SHP77 (cell line): ENCODE measurements around the gene PET100.

Experiments
- DNase-seq, 2 experiments: peaks; one replicate each; lab custom pipeline; 2025; lab: John Stamatoyannopoulos, UW

Gene PET100

DNA sequence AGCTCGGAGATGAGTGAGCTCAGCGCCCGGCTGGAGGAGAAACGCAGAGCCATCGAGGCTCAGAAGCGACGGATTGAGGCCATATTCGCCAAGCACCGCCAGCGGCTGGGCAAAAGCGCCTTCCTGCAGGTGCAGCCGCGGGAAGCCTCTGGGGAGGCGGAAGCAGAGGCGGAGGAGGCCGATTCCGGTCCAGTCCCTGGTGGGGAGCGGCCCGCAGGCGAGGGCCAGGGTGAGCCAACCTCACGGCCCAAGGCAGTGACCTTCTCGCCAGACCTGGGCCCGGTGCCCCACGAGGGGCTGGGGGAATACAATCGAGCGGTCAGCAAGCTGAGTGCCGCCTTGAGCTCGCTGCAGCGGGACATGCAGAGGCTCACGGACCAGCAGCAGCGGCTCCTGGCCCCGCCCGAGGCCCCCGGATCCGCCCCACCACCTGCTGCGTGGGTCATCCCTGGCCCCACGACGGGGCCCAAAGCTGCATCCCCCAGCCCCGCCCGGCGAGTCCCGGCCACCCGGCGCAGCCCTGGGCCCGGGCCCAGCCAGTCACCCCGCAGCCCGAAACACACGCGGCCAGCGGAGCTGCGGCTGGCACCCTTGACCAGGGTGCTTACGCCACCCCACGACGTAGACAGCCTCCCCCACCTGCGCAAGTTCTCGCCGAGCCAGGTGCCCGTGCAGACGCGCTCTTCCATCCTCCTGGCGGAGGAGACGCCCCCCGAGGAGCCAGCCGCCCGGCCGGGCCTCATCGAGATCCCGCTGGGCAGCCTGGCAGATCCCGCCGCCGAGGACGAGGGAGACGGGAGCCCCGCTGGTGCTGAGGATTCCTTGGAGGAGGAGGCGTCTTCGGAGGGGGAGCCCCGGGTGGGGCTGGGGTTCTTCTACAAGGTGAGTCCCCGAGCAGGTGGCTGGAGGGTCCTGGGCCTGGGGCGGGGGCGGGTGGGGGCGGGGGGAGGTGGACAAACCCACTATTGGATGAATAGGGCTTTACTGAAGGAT lies 17.0 kb upstream of the PET100 start:
- no peak for DNase-seq

DNA sequence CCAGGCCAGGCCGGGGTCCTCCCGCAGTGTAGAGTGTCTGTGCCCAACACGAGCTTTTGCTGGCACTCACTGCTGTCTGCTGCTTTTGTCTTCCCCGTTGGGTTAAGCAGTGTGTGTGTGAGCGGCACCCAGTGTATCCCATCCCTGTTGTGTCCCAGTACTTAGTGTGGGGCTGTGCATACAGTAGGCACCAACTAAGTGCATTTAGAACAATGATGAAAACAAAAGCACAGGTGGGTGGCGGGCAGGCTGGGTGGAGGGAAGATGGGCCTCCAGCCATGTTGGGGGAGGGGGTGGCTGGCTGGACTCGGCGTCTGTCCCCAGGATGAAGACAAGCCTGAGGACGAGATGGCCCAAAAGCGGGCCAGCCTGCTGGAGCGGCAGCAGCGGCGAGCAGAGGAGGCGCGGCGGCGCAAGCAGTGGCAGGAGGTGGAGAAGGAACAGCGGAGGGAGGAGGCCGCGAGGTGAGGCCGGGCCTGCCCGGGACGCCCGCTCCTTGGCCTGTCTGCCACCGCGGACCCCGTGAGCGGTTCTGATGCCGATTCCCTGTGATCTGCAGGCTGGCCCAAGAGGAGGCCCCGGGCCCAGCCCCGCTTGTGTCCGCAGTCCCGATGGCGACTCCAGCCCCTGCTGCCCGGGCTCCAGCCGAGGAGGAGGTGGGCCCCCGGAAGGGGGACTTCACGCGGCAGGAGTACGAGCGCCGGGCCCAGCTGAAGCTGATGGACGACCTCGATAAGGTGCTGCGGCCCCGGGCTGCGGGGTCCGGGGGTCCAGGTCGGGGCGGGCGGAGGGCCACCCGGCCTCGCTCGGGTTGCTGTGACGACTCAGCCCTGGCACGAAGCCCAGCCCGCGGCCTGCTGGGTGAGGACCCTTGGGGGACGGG lies 14.5 kb upstream of the PET100 start:
- no peak for DNase-seq

- DNase-seq = no peak
Measured at GRCh38 chr19:7617172-7617571, 12.4 kb upstream of the PET100 start.

- DNase-seq = no peak
Measured at GRCh38 chr19:7617735-7618134, 11.9 kb upstream of the PET100 start.

DNA sequence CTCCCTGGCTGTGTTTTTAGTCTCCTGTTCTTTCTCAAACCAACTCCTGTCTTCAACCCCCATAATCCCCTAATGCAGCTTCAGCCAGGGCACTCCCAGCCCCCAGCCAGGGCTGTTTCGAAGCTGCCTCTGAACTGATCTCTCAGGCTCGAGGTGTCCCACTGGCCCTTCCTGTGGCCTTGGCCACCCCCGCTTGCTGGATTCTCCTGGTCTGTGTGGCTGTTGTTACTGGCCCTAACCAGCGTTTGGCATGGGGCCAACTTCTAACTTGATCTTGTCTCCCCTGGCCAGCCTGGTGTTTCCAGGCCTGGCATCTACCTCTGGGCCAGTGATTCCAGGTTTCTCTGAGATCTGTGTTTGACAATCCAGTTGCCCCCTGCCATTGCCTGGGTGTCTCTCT lies 11.2 kb upstream of the PET100 start:
- no peak for DNase-seq

GRCh38 chr19:7618771-7619510 lies 10.7 kb upstream of the PET100 start:
- no peak for DNase-seq

DNA sequence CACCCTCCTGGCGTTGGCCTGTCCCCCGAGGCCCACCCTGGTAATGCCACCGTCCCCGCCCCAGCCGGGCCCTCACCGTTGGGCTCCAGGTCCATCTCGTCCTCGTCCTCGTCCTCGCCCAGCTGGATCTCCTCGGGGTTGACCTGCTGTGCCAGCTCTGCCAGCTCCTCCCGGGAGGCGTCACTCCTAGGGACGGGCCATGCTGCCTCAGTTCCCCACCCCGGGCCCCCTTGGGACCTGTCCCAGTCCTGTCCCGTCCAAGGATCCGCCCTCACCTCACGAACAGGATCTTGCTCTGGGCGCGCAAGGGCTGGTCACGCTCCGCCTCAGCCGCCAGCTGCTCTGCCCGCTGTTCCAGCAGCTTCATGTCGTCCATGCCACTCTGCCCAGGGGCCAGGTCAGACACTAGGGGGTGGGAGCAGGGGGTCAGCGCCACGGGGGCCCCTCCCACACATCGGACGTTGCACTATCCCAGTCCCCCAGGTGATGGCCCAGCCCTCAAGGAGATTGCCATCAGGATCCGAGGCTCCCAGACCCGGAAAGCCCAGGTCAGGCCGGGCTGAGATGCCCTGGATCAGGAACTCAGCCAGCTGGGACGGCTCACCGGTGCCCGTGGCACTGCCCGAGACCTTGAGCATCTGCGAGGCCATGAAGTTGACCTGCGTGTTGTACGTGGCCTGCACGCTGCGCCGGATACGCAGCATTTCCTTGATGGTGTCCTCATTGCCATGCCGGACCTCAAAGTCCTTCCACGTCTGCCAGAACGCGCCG lies 9.7 kb upstream of the PET100 start:
- DNase-seq = no peak

DNA sequence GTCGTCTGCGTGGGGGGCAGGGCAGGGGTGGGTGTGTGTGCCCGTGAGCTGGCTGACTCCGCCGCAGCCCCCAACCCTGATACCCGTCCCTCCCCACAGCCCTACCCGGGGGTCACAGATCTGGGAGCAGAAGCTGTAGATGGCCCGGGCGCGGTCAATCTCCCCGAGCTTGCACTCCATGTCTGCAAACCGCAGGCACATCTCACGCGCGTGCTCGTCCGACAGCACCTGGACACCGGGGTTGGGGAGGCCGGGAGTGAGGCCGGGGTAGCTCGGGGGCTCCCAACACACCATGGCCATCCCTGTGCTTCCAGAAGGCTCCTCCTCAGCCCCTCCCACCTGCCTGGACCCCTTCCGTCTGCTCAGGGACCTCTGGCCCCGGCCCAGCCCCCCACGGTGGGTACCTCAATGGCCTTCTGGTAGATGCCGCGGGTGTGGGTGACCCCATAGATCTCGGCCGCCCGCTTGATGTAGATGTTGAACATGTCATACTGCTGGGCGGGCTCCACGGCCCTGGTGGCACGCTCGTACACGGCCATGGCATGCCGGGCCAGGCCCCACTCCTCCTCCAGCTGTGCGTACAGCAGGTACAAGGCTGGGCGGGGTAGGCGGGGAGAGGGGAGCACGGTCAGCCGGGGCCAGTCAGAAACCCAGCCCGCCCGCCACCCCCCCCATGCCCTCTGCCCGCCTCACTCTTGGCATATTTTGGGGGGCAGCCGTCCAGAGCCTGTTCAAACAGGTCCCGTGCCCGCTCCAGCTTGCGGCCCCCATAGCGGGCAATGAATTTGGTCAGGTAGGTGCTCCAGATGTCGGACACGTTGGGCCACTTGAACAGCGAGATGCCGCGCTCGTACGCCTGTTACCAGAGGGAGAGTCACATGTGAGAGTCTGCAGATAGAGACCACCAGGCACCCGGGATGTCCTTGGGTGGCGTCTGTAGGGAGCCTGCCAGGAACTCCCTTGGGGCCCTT lies 8.9 kb upstream of the PET100 start:
- no peak for DNase-seq

DNA sequence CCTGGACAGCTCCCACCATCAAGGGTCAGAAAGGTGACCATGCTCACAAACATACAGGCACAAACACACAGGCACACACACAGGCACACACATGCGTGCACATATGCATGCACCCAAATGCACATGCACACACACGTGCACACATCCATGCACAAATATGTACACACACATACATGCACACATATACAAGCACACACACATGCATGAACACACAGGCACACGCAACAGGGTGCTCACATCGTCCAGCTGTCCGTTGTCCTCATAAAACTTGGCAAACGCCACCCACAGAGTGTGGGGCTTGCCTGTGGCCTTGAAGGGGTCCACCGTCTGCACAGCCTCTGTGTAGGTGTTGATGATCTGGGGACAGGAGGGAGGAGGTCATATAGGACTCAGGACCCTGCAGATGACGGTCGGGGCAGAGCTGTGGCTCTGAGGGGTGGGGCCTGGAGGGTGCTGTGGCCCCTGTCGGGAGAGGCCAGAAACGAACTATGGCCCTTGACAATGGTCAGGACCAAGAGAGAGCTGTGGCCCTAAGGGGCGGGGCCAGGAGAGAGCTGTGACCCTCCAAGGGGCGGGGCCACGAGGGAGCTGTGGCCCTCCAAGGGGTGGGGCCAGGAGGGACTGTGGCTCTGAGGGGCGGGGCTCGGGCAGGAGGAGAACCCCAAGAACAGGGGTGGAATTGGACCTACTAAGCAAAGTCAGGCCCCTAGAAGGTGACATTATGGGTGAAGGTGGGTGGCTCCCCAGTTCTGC lies 6.5 kb upstream of the PET100 start:
- no peak for DNase-seq

DNA sequence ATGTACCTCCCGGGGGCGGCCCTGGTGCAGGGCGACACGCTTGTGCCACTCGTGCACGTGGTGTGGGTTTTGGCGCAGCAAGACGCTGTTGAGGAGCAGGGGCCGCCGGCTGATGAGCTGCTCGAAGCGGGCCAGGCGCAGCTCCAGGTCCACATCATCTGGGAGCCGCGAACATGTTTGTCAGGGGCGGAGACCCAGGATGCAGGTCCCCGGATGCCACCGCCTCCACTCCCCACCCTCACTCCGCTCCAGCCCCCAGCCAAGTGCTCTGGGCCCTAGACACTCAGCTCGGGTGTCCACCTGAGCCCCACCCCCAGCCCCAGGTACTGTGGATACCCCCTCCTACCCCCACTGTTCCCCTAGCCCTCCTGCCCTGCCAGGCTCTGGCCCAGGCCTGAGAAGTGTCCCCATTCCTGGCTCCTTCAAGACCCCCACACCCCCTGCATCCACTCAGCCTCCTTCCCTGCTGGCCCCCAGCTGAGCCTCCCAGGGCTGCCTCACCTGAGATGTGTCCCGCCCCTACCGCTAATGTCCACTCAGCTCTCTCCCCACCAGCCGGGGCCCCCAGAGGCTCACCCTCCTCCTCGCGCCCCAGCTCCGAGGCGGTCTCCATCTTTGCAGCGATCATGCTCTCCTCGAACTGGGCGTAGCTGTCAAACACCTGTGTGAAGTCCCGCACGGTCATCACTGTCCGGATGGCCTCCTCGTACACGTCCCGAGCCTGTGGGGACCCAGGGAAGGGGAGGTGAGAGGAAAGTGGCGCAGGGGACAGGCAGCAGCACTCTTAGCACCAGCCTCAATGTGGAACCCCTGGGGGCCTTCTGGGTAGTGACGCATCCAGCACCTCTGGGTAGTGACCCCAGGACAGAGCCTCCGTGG lies 5.6 kb upstream of the PET100 start:
- DNase-seq = no peak

- DNase-seq = no peak
Measured at GRCh38 chr19:7624810-7625209, 4.8 kb upstream of the PET100 start.

GRCh38 chr19:7625763-7626372 lies 3.7 kb upstream of the PET100 start:
- DNase-seq = no peak

GRCh38 chr19:7627166-7627565 lies 2.4 kb upstream of the PET100 start:
- DNase-seq = no peak

DNA sequence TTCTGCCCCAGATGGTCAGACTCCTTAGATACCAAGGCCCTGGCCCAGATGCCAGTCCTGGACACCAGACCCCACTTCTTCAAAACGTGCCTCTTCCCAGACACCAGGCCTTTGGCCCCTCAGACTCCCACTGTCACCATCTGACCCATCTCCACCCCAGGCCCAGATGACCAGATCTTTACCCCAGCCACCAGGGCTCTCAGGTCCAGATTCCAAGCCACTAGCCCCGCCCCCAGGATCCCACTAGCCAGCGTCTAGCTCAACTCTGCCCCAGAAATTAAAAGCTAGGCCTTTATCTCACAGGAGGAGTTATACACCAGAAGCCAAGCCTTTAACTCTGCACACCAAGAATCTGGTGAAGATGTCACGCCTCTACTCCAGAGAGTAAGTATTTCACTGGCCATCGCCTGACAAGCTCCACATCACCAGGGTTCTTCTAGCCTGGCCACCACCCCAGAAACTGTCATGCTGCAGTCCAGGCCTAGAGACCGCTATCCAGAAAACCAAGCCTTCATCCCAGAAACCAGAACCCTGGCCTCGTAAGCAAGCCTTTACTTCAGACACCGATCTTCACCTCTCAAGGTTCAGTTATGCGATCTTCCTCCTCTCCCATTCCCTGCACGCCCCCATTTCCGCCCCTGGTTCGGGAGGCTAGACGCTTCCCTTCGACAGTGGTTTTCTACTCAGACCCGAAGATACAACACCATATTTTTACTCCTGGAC lies 843 bp upstream of the PET100 start:
- no peak for DNase-seq

- DNase-seq = no peak
Measured at GRCh38 chr19:7631577-7631976, 2.0 kb downstream of the PET100 start.

- no peak for DNase-seq
Measured at GRCh38 chr19:7632340-7633203, 3.0 kb downstream of the PET100 start.
